H9 (cell line): ENCODE results near the gene ASH1L. TPM values are rescaled to one million over a fixed set of nuclear protein-coding genes. Genes with fewer than 3 reads are reported as not detected.

Source experiments
- DNase-seq: peaks from one replicate; pipeline ENCODE4 v3.0.0-alpha.2; 2017
- H2AFZ ChIP-seq: one replicate; pipeline ENCODE4 v1.6.1; 2013; ENCODE audit warnings: mild to moderate bottlenecking, low read length, control low read depth, moderate library complexity
- H2AK5ac ChIP-seq: 2 replicates; pipeline ENCODE4 v1.6.1; 2013; ENCODE audit warnings: low read length, control low read depth, mixed read lengths; ENCODE audit not compliant: insufficient read length
- H2BK120ac ChIP-seq: one replicate; pipeline ENCODE4 v1.6.1; 2013; ENCODE audit warnings: low read depth, mild to moderate bottlenecking, low read length, control low read depth, inconsistent platforms; ENCODE audit not compliant: poor library complexity, severe bottlenecking
- H2BK12ac ChIP-seq: 2 replicates; pipeline ENCODE4 v1.6.1; 2013; ENCODE audit warnings: low read length, control low read depth, mixed read lengths, low read depth; ENCODE audit not compliant: insufficient read length
- H2BK15ac ChIP-seq: 2 replicates; pipeline ENCODE4 v1.6.1; 2013; ENCODE audit warnings: low read depth, low read length, control low read depth
- H2BK20ac ChIP-seq: one replicate; pipeline ENCODE4 v1.6.1; 2013; ENCODE audit warnings: low read depth, mild to moderate bottlenecking, low read length, control low read depth, inconsistent platforms; ENCODE audit not compliant: poor library complexity, severe bottlenecking
- H2BK5ac ChIP-seq: 2 replicates; pipeline ENCODE4 v1.6.1; 2013; ENCODE audit warnings: low read length, control low read depth, mixed read lengths; ENCODE audit not compliant: insufficient read length
- H3K14ac ChIP-seq: 2 replicates; pipeline ENCODE4 v1.6.1; 2013; ENCODE audit warnings: low read length, control low read depth; ENCODE audit not compliant: insufficient read depth
- H3K18ac ChIP-seq: 2 replicates; pipeline ENCODE4 v1.6.1; 2013; ENCODE audit warnings: low read depth, mild to moderate bottlenecking, mixed read lengths, low read length, control low read depth; ENCODE audit not compliant: insufficient read length
- H3K23ac ChIP-seq: 2 replicates; pipeline ENCODE4 v1.6.1; 2013; ENCODE audit warnings: low read length, control low read depth, mixed read lengths, low read depth; ENCODE audit not compliant: insufficient read length
- H3K23me2 ChIP-seq: 2 replicates; pipeline ENCODE4 v1.6.1; 2013; ENCODE audit warnings: low read depth, mild to moderate bottlenecking, mixed read lengths, low read length, control low read depth; ENCODE audit not compliant: insufficient read length, poor library complexity, severe bottlenecking
- H3K27ac ChIP-seq: 2 replicates; pipeline ENCODE4 v1.5.1; 2013; ENCODE audit warnings: low read length, control low read depth, mixed read lengths, low read depth; ENCODE audit not compliant: insufficient read length
- H3K27me3 ChIP-seq: 2 replicates; pipeline ENCODE4 v1.6.1; 2013; ENCODE audit warnings: low read length, control low read depth, inconsistent platforms; ENCODE audit not compliant: insufficient read depth
- H3K4ac ChIP-seq: 2 replicates; pipeline ENCODE4 v1.6.1; 2013; ENCODE audit warnings: low read depth, mild to moderate bottlenecking, control low read depth, inconsistent platforms, low read length, moderate library complexity
- H3K4me1 ChIP-seq: 2 replicates; pipeline ENCODE4 v1.6.1; 2013; ENCODE audit warnings: low read length, control low read depth, inconsistent platforms; ENCODE audit not compliant: insufficient read depth
- H3K4me2 ChIP-seq: 2 replicates; pipeline ENCODE4 v1.6.1; 2013; ENCODE audit warnings: low read length, control low read depth, mixed read lengths; ENCODE audit not compliant: insufficient read length, insufficient read depth
- H3K56ac ChIP-seq: 2 replicates; pipeline ENCODE4 v1.6.1; 2013; ENCODE audit warnings: low read depth, mild to moderate bottlenecking, mixed read lengths, low read length, control low read depth; ENCODE audit not compliant: insufficient read length
- H3K79me1 ChIP-seq: 2 replicates; pipeline ENCODE4 v1.6.1; 2013; ENCODE audit warnings: low read depth, mild to moderate bottlenecking, moderate library complexity, low read length, control low read depth, inconsistent platforms; ENCODE audit not compliant: insufficient read depth, poor library complexity, severe bottlenecking
- H3K79me2 ChIP-seq: 2 replicates; pipeline ENCODE4 v1.6.1; 2013; ENCODE audit warnings: low read length, control low read depth, inconsistent platforms; ENCODE audit not compliant: insufficient read depth
- H3K9ac ChIP-seq: 2 replicates; pipeline ENCODE4 v1.6.1; 2013; ENCODE audit warnings: low read length, control low read depth, mixed read lengths; ENCODE audit not compliant: insufficient read length; ENCODE audit errors: extremely low read depth
- H3K9me3 ChIP-seq: one replicate; pipeline ENCODE4 v1.6.1; 2013; ENCODE audit warnings: low read depth, low read length, inconsistent platforms; ENCODE audit not compliant: control insufficient read depth
- H3T11ph ChIP-seq: one replicate; pipeline ENCODE4 v1.6.1; 2013; ENCODE audit warnings: mild to moderate bottlenecking, low read length, control low read depth, inconsistent platforms
- H4K20me1 ChIP-seq: one replicate; pipeline ENCODE4 v1.6.1; 2013; ENCODE audit not compliant: control insufficient read depth, insufficient read length, insufficient read depth
- H4K5ac ChIP-seq: 2 replicates; pipeline ENCODE4 v1.6.1; 2013; ENCODE audit warnings: low read depth, mild to moderate bottlenecking, mixed read lengths, low read length, control low read depth; ENCODE audit not compliant: insufficient read length
- H4K8ac ChIP-seq: replicated peaks from 2 replicates; pipeline ENCODE4 v1.6.1; 2013; ENCODE audit warnings: low read length, control low read depth, mixed read lengths, low read depth; ENCODE audit not compliant: insufficient read length
- H4K91ac ChIP-seq: 2 replicates; pipeline ENCODE4 v1.6.1; 2013; ENCODE audit warnings: low read depth, mild to moderate bottlenecking, moderate library complexity, mixed read lengths, low read length, control low read depth; ENCODE audit not compliant: insufficient read length
- H3K27ac Mint-ChIP-seq, 3 experiments: 2 replicates in 2 of 3; 3 replicates in 1 of 3; pipeline ENCODE4 v1.8.0; 2020 to 2021; ENCODE audit warnings: mixed read lengths in 3 of 3, mild to moderate bottlenecking in 1 of 3, moderate library complexity in 1 of 3
- H3K27me3 Mint-ChIP-seq: 2 replicates; pipeline ENCODE4 v1.8.0; 2021; ENCODE audit warnings: low read depth, mild to moderate bottlenecking, moderate library complexity, mixed read lengths
- H3K36me3 Mint-ChIP-seq, 3 experiments: 2 replicates in 2 of 3; 3 replicates in 1 of 3; pipeline ENCODE4 v1.8.0; 2020 to 2021; ENCODE audit warnings: low read depth in 3 of 3, mixed read lengths in 3 of 3; ENCODE audit not compliant: insufficient read depth in 1 of 3
- H3K4me1 Mint-ChIP-seq, 2 experiments: 2 replicates each; pipeline ENCODE4 v1.8.0; 2020; ENCODE audit warnings: mixed read lengths in 2 of 2
- H3K4me3 Mint-ChIP-seq, 2 experiments: 2 replicates in 1 of 2; 3 replicates in 1 of 2; pipeline ENCODE4 v1.8.0; 2020 to 2021; ENCODE audit warnings: mild to moderate bottlenecking in 2 of 2, mixed read lengths in 2 of 2, moderate library complexity in 1 of 2
- H3K9me3 Mint-ChIP-seq, 2 experiments: 2 replicates in 1 of 2; 3 replicates in 1 of 2; pipeline ENCODE4 v1.8.0; 2020; ENCODE audit warnings: mild to moderate bottlenecking in 2 of 2, mixed read lengths in 2 of 2, moderate library complexity in 1 of 2
- CTCF ChIP-seq: fragments of 200-600 bp; sonication (generic); conservative IDR thresholded peaks from 3 replicates; pipeline ENCODE4 v1.8.0; 2021; ENCODE audit warnings: antibody characterized with exemption, mild to moderate bottlenecking
- whole genome bisulfite sequencing: extraction: QIAGEN DNeasy Blood & Tissue Kit; methylation state at CpG from one replicate; pipeline ENCODE4 v1.1.7; 2013; ENCODE audit warnings: missing lambda C conversion rate, low lambda C conversion rate, mixed read lengths; ENCODE audit not compliant: insufficient read length; ENCODE audit errors: extremely low coverage; 5-methylcytosine and 5-hydroxymethylcytosine counted together
- total RNA-seq: library from RNA; stranded (reverse); gene quantifications from 2 replicates; pipeline ENCODE4 v1.2.1, GENCODE V29; 2021

Gene ASH1L
- total RNA-seq, 1 experiment from 2014 or later = 32.8 TPM

GRCh38 chr1:155479205-155479604 is 83.4 kb downstream of the ASH1L start:
- Histone ChIP-seq H3K23ac (no peak overlapping the region), H3K27me3 (no peaks in the 10 kb centered on the region), H3K23me2 (no peaks in the 10 kb centered on the region), H4K5ac (no peak overlapping the region), H3K4me1 (peaks cover 6% of the 10 kb centered on the region; the same call in 1 of the 2 replicates), H4K8ac (no peak overlapping the region), H2BK12ac (no peak overlapping the region), H3K18ac (no peak overlapping the region), H3K79me1 (no peaks in the 10 kb centered on the region), H2BK15ac (no peak overlapping the region), H3T11ph (no peak overlapping the region), H2AFZ (no peak overlapping the region), H4K91ac (no peak overlapping the region), H3K4me2 (no peak overlapping the region), H2BK20ac (no peak overlapping the region), H3K14ac (no peak overlapping the region), H3K56ac (no peak overlapping the region), H4K20me1 (no peaks in the 10 kb centered on the region), H2BK120ac (no peak overlapping the region), H3K27ac (no peak overlapping the region), H2AK5ac (no peak overlapping the region), H3K9me3 (no peaks in the 10 kb centered on the region), H2BK5ac (no peak overlapping the region), H3K4ac (no peak overlapping the region), H3K79me2 (no peaks in the 10 kb centered on the region), H3K9ac (no peak overlapping the region)
- H3K9me3 Mint-ChIP-seq = no peaks in the 10 kb centered on the region; a peak in 1 of 5 replicates
- H3K27me3 Mint-ChIP-seq = no peaks in the 10 kb centered on the region
- peaks cover 17 to 42% (median 35%) of the 10 kb centered on the region in 3 experiments for H3K36me3 Mint-ChIP-seq
- TF ChIP-seq CTCF = no peak
- no CpG with 5 or more reads among the region's 2 CpGs for WGBS
- no peak overlapping the region for H3K4me3 Mint-ChIP-seq
- peak overlapping the region in 1 of 3 experiments; percentile 85; a peak in 3 of 7 replicates for H3K27ac Mint-ChIP-seq
- DNase-seq = no peak
- H3K4me1 Mint-ChIP-seq = peaks cover 20% of the 10 kb centered on the region in 2 experiments
